CD4-positive, alpha-beta T cell treated with Interleukin-4 for 4 hours (primary cell): Measurements from ENCODE around the gene EPHB6.
A peak's percentile ranks its signal among the peaks of the same experiment; 100 is the strongest.

Source experiments
- DNase-seq: peaks from one replicate; pipeline ENCODE4 v3.0.0-alpha.2; 2020

The EPHB6 gene, protein sequence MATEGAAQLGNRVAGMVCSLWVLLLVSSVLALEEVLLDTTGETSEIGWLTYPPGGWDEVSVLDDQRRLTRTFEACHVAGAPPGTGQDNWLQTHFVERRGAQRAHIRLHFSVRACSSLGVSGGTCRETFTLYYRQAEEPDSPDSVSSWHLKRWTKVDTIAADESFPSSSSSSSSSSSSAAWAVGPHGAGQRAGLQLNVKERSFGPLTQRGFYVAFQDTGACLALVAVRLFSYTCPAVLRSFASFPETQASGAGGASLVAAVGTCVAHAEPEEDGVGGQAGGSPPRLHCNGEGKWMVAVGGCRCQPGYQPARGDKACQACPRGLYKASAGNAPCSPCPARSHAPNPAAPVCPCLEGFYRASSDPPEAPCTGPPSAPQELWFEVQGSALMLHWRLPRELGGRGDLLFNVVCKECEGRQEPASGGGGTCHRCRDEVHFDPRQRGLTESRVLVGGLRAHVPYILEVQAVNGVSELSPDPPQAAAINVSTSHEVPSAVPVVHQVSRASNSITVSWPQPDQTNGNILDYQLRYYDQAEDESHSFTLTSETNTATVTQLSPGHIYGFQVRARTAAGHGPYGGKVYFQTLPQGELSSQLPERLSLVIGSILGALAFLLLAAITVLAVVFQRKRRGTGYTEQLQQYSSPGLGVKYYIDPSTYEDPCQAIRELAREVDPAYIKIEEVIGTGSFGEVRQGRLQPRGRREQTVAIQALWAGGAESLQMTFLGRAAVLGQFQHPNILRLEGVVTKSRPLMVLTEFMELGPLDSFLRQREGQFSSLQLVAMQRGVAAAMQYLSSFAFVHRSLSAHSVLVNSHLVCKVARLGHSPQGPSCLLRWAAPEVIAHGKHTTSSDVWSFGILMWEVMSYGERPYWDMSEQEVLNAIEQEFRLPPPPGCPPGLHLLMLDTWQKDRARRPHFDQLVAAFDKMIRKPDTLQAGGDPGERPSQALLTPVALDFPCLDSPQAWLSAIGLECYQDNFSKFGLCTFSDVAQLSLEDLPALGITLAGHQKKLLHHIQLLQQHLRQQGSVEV

DNA sequence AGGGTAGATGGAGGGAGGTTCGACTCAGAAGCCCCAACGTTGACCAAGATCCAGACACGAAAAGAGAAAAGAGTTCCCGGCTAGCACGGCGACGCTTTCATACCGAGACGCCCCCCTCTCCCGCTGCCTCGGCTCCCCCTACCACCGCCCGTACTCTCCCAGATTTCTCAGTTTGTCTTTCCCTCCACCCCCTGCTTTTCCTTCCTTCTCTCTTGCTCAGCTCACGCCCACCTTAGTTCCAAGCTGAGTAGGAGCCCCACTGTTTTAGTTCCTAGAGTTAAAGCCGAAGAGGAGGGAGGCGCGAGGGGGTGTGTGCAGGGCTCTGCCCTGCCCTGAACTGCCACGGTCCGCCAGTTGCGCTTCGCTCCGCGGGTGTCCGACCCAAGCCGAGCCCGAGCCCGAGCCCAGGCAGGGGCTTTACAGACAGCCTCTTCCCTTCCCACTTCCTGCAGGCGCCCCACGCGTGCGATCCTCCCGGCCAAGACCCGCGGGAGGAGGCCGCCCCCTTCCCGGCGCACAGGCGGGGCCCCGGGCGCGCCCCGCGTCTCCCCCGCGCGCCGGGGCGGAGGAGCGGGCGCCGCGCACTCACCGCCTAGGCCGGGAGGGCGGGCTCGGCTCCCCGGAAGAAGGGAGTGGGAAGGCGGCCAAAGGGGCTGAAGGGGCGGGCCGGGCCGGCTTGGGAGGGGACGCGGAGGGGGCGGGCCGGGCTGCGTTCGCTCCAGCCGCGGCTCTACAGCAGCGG is at the start of gene EPHB6:
Gene EPHB6 (plus strand): TSS at position 705 of the 742 bp plus-strand sequence. CDS start 8,152 bp downstream, outside the sequence.
- peak; percentile 48 for DNase-seq

DNA sequence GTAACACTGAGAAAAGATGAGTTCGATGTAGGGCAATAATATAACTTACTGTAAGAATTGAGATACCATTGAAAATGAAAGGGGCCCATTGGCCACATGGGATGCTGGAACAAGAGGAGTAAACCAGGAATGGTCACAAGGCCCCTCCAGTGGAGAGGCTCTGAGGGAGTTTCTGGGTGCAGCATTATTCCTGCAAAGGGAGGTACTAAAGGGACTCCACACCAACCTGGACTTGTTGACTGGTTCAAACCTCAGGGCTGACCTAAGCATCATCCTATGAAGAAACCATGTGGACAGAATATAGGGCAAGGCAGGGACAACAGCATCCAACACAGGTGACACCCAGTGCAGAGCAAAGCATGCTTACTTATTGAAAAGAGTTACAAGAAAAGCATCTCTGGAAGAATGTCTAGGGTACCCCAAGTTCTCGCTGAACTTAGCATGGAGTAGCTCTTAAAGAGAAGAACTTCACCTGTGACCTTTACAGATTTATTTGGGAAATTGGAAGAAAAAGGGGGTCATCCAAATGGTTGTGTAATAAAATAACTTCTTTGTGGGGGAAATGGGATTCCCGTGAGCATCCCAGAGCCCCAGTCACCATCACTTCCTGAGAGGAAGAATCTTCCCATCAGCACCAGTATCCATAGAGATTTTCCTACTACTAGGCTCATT is 49.4 kb upstream of the EPHB6 start:
- DNase-seq: no peak

DNA sequence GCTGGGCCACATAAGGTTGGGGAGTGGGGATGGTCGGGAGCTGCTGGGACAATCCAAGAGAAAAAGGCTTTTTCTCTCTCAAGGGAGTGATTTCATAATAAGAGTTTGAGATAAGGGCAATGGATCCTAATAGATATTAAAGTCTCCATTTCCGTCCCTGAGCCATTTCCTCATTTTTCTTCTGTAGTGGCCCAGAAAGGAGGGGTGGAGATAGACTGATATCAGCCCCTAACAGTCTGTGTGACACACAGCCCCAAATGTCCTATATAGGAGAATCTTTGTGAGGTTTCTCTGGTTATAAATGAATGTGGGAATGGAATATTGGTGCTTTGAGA is 48.9 kb upstream of the EPHB6 start:
- no peak for DNase-seq

DNA sequence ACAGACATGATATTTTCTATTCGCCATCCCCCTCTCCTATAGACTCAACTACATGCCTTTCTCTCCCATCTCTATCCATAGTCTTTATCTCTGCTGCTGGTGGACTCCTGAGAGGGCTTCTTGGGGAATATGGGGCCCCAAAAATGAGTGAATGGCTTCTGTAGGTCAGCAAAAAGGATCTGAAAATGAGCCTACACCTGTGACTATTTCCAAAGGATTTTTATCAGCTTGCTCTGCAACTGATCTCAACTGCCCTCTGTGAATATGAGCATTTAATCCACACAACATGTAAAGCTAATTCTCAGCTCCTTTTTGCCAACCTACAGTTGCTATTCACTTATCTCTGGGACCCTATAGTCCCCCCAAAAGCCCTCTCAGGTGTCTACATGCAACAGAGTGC is 47.9 kb upstream of the EPHB6 start:
- DNase-seq: no peak

DNA sequence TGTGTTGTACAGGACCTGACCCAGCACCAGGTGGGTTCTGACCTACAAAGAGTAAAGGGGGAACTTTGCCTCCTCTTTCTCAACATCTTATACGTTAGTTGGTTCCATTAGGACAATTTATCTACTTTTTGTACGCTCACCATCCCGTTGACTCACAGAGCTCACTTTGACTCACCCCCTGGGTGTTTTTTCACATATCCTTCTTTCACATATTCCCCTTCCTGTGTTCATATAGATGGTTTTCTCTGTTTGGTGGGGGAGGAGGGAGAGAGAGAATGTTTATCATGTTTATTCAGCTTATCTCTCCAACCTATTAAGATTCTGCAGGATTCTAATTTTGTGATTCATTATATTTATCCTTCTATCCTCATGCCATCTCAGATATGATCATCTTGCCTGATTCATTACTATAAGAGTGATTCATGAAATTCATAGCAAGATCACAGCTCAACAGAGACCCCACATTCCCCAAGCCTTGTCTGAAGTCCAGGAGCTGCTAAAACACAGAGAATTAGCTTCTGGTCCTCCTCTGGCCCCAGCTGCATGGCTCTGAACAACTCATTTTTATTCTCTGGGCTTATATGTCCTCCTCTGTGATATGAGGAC is 46.9 kb upstream of the EPHB6 start:
- DNase-seq: peak; percentile 93

DNA sequence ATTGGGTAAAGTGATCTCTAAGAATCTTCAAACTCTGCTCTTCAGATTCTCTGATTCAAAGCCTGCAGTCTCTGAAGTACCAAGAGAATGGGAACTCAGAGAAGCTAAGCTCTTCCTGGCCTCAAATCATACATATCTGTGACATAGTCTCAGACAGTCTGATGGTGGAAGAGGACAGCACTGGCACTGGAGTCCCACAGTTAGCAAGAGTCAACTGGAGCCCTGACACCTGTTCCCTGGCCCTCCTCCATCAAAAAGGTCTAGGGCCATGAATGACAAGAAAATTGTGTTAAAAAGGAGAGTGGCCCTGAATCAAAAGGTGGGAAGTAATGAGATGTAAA is 46.4 kb upstream of the EPHB6 start:
- DNase-seq: no peak

DNA sequence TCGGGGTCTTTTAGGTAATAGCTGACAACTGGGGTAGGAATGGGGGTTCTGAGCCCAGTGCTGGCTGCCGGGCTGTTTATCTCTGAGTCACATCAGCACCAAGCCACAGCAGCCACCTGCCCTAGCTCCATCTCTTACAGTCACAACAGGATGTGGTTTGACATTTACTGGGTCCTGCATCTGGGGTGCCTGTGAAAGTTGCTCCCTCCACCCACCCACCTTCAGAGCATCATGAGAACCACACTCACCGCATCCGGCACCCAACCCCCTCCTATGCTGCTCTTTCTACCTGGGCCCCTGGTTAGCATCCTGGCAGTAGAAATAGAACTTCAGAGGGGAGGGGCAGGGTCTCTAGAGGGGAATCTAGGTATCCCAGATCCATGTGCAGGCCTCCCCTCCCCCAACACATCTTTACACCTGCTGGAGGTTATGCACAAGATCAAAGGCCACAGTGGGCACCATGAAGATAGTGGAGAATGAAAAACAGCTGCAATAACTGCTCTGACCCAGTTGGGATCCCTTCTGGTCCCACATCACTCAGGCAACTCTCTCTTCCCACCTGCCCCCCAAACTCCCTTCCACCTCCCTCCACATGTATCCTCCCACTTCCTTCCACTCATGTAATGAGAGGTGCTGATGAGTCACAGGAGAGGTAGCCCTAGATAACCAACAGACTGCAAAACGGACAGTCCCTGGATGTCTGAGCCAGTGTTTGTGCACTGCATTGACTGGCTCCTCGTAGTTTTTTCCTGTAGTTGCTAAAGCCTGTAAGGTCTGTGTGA is 45.9 kb upstream of the EPHB6 start:
- DNase-seq: peak; percentile 100

DNA sequence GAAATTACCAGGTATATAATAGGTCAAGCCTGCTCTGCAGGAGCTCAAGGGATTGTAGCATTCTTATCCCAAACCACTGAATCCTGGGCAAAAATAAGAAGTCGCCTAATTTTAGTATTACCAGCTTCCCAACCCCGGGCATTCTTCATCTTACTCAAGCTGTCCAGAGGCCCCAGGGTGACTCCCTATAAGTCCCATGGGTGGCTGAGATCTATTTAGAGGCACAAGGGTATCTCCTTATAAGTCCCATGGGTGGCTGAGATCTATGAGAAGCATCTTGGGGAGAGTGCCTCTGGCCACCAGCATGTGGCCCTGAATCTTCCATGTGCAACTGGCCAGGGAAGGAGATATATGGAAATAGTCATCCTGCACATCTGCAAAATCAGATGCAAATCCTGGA is 45.2 kb upstream of the EPHB6 start:
- DNase-seq: no peak

DNA sequence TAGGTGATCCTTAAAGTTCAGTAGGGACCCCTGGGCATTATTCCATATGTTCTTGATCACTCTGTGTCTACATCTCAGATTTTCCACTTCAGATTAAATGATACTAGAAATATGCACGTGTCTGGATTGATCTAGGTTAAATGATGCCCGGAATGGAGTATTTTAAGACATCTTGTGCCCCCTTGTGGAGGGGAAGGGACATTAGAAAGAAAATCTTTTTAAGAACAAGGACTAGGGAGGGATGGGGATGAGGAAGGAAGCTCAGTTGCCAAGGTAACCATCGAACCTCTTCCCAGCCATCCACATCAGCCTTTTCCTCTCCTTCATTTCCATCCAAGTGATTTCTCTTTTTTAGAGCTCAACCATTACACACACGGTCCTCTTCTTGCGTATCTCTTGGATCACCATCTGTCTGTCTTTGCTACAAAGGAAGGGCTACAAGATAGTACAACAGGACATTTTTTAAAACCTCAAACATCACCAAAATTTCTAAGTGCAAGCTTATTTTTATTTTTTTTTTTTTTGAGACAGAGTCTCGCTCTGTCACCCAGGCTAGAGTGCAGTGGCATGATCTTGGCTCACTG is 43.6 kb upstream of the EPHB6 start:
- peak; percentile 84 for DNase-seq

DNA sequence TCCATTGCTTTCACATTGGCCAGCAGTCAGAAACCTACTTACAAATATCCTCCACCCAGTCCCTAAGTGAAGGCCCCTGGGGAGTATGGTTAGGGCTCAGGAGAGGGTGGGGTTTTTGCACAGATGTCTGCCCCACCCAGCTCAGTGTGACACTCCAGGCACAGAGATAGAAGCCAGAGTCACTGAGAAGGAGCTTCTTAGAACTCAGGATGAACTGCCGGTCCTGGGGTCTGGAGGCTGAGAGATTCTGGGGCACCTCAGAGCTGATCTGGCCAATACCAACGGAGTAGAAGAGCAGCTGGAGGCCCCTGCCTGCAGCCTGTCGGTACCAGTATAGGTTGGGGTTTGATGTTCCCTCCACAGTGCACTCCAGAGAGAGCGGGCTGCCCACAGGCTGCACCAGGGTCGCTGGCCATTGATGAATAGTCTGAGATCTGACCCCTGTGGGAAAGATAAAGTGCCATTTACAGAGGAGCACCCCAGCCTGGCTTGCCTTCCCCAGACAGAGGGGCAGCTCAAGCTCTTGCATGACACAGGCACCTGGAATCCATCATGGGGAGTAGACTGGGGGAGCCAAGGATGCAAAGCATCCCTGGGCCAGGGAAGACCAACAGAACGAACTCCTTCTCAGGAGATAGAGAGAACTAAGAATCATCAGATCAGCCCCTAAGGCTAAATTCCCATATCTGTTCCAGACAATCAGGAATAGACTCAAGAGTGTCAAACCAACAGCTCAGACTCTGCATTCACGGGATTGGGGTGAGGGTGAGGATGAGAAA is 42.2 kb upstream of the EPHB6 start:
- DNase-seq: no peak

DNA sequence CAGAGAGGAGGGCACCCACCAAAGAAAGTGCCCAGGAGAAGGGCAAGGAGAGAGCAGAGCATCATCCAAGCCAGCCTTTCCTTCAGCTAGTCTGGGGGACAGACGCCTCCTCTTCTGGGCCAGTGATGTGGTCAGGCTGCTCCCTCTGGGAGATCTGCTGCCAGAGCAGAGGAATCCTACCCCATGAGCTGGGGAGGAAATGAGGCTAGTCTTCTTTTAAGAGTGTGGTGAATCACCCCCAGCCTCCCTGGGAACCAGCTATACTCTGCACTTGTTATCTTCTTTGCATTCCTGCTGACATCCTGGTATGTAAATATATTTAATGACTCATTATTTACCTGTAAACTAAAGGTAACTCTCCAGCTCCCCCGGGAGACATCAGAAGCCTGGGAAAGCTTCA is 41.6 kb upstream of the EPHB6 start:
- DNase-seq: peak; percentile 68

DNA sequence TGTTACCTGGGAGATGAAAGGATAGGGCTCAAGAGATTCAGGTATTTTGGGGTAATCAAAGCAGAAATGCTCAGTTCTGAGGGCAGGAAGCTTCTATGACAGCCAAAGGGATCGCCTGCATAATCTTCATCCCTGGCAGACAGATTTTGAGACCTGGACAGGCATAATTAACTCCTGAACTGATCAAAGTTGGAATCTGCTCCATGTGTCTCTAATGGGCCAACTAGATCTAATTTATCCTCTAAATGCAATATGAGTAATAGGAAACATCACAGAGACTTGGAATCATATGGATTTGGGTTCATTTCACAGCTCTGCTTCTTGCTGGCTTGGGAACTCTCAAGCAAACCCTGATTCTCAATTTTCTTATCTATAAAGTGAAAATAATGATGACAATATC is 41.2 kb upstream of the EPHB6 start:
- no peak for DNase-seq

DNA sequence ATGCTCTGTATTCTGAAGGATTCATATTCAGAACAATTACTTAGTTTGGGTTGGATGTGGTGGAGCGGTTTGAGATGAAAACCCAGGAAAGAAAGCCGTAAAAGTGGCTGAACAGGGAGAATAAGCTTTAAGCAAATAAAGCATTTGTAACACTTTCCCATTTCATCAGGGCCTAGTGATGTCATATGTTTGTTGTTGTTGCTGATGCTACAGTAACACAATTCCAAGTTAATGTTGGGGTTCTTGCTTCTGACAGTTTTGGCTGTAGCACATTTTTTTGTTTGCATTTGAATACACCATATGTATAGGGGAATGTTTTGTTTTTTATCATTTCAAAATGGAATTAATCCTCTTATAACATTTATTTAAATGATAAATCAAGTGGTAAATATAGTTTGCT is 40.4 kb upstream of the EPHB6 start:
- no peak for DNase-seq

DNA sequence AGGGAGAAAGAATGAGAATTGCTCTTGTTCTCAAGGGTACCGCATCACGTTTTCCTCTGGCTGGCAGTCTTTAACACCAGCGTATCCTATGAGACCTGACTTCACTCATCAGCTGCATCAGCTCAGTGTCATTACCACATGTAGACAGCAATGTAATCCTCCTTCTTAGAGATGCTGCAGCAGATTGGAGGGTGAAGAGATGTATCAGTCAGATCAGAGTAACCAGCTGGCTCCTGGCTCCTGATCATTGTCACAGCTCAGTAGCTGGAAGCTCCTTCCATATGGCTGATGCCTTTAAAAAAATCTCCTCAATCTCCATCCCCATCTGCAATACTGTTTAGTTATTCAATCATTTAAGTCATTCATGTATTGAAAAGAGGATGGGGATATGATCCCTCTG is 39.7 kb upstream of the EPHB6 start:
- no peak for DNase-seq

DNA sequence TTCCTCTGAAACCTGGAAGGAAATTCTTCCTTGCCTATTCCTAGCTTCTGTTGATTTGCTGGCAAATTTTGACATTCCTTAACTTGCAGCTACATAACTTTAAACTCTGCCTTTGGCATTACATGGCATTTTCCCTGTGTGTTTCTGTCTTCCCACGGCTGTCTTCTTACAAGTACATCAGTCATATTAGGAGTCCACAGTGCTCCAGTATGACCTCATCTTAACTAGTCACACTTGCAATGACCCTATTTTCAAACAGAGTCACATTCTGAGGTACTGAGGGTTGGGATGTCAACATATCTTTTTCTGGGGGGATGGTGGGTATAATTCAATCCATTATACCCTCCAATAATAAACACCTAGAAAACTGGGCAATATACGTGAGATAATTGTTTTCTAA is 37.4 kb upstream of the EPHB6 start:
- DNase-seq: no peak

DNA sequence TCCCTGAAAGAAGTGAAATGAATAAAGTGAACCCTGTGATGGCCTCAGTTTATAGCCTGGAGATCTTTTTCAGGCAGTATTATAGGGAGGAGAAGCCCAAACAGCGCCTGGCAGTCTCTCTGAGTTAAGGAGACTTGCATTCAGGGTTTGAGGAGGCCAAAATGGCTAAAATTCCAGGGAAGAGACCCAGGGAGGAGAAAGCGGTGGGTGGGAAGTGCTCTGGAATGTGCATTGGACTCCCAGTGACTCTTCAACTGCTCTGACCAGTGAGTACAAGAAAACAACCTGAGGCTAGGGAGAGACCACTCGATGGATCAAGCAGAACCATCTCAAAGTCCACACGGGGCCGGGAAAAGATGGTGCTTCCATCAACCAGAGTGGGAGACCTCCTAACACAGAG is 35.3 kb upstream of the EPHB6 start:
- DNase-seq: no peak

DNA sequence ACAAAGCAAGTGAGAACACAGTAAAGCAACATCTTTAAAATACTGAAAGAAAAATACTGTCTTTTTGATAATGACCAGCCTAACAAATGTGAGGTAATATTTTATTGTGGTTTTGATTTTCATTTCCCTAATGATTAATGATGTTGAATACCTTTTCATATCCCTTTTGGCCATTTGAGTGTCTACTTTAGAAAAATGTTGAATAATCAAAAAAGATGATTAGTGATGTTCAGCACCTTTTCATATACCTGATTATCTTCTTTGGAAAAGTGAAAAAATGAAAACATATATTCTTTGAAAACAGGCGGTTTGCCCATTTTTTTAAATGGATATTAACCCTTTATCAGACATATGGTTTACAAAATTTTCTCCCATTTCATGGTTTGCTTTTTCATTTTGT is 32.2 kb upstream of the EPHB6 start:
- DNase-seq: no peak

DNA sequence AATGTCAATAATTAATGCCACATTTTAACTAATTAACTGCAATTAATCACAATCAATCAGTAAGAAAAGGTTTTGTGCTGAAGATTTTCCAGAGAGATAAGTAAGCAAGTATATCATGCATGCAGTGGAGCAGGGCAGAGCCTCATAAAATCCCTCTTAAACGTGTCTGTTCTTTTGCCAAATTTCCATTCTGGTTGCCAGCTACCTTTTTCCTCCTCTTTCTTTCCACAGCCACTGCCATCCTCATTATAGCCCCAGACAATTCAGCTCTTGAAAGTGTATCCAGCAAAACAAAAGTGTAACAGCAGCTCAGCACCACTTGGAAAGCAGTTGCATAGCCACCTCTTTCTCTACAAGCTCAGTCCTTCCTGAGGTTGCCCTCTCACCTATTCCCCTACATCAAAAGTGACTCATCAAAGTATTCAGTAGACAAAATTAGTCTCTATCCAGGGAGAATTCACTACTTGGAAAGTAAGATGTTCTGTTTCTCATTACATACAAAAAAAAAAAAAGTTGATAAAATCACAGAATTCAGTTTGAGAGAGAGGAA is 26.9 kb upstream of the EPHB6 start:
- no peak for DNase-seq

DNA sequence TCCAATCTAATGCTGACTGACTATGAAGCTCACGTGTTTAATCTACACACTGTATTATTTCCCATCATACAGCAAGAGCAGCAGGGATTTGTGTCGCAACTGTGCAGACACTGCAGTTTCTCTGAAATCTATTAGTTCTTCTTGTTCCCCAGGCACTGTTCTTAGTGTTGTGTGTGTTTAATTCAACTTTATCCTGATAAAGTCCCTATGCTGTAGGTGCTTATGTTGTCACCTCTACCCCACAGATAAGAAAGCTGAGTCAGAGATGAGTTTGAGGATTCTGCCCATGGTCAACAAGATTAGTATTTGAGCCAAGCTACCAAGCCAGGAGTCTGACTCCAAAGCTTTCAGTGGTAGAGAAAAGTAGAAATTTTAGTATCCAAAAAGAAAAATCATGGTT is 22.5 kb upstream of the EPHB6 start:
- no peak for DNase-seq
